ENCODE results near the gene ALKBH8. TPM values are rescaled to one million over a fixed set of nuclear protein-coding genes. Genes with fewer than 3 reads are reported as not detected.
"Not testable (repeated sequence)": the region's sequence is repeated elsewhere in the genome, so short reads cannot be mapped to it uniquely, and the experiment has no call there.

ALKBH8 gene
- total RNA-seq, 1 experiment from 2014 or later = 9.1 TPM

DNA sequence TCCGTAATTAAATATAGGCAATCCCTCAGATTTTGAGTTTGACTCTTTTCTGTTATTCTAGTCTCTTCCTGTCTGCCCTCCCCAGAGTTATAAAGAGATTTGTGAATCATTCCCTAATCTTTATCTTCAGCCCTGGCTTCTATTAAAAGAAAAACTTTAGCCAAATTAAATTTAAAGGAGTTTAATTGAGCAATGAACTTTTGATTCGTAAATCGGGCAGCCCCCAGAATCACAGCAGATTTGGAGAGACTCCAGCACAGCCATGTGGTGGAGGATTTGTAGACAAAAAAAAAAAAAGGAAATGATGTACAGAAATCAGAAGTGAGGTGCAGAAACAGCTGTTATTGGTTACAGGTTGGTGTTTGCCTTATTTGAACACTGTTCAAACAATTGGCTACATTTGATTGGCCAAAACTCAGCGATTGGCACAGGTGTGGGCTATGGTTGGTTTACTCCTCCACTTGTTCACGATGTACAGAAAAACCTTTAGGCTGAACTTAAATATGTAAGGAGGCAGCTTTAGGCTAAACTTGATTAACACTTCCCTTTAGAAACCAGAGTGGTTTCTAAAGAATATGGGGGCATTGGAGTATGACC lies 2.3 kb upstream of the ALKBH8 start:
- TF ChIP-seq, protein P1, sequence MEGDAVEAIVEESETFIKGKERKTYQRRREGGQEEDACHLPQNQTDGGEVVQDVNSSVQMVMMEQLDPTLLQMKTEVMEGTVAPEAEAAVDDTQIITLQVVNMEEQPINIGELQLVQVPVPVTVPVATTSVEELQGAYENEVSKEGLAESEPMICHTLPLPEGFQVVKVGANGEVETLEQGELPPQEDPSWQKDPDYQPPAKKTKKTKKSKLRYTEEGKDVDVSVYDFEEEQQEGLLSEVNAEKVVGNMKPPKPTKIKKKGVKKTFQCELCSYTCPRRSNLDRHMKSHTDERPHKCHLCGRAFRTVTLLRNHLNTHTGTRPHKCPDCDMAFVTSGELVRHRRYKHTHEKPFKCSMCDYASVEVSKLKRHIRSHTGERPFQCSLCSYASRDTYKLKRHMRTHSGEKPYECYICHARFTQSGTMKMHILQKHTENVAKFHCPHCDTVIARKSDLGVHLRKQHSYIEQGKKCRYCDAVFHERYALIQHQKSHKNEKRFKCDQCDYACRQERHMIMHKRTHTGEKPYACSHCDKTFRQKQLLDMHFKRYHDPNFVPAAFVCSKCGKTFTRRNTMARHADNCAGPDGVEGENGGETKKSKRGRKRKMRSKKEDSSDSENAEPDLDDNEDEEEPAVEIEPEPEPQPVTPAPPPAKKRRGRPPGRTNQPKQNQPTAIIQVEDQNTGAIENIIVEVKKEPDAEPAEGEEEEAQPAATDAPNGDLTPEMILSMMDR (IDR thresholded peaks at IDR 0.05) = no peak
- TF ChIP-seq, protein P2, sequence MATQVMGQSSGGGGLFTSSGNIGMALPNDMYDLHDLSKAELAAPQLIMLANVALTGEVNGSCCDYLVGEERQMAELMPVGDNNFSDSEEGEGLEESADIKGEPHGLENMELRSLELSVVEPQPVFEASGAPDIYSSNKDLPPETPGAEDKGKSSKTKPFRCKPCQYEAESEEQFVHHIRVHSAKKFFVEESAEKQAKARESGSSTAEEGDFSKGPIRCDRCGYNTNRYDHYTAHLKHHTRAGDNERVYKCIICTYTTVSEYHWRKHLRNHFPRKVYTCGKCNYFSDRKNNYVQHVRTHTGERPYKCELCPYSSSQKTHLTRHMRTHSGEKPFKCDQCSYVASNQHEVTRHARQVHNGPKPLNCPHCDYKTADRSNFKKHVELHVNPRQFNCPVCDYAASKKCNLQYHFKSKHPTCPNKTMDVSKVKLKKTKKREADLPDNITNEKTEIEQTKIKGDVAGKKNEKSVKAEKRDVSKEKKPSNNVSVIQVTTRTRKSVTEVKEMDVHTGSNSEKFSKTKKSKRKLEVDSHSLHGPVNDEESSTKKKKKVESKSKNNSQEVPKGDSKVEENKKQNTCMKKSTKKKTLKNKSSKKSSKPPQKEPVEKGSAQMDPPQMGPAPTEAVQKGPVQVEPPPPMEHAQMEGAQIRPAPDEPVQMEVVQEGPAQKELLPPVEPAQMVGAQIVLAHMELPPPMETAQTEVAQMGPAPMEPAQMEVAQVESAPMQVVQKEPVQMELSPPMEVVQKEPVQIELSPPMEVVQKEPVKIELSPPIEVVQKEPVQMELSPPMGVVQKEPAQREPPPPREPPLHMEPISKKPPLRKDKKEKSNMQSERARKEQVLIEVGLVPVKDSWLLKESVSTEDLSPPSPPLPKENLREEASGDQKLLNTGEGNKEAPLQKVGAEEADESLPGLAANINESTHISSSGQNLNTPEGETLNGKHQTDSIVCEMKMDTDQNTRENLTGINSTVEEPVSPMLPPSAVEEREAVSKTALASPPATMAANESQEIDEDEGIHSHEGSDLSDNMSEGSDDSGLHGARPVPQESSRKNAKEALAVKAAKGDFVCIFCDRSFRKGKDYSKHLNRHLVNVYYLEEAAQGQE (IDR thresholded peaks at IDR 0.05; ENCODE audit: insufficient read depth in 1 of 2, low read depth in 2 of 2, low read length in 1 of 2) = no peak
- TF ChIP-seq TCF7L2 (IDR thresholded peaks at IDR 0.05; ENCODE audit: low read depth, low read length) (no peak), SIN3A (IDR thresholded peaks at IDR 0.05; ENCODE audit: borderline replicate concordance, insufficient read depth, low read depth, low read length) (no peak), POLR2AphosphoS5 (IDR thresholded peaks at IDR 0.05; ENCODE audit: low read depth, low read length) (no peak)

DNA sequence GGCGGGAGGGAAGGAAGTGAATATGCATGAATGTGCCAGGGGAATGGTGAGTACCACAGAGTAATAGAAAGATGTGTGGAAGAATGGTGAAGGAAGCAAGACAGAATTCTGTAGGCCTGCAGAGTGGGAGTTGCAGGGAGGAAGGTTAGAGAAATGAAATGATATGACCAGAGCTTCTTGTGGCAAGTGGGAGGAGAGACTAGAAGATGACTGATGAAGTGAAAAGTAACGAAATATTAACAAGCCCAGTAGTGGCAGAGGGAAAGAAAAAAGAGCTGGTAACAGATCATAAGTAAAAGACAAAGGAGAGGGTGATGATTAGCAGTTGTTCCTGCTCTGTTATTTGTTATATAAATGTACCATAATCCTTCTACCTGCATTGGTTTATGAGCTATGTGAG lies 1.0 kb upstream of the ALKBH8 start:
- in situ Hi-C loops (cut with HindIII; ENCODE audit: low pct_unique_long_range_greater_than_20kb, low sequenced_read_pairs) = no loop called here
- Histone ChIP-seq H3K36me3 (ENCODE audit: control insufficient read depth, insufficient read depth, low read length) (no peaks in the 10 kb centered on the region), H3K27ac (ENCODE audit: low read length) (no peak overlapping the region), H3K9me3 (ENCODE audit: control insufficient read depth, insufficient read depth, low read depth, low read length) (no peaks in the 10 kb centered on the region), H3K4me3 (ENCODE audit: low read depth in 2 of 2, low read length in 2 of 2) (no peak overlapping the region), H3K27me3 (ENCODE audit: control insufficient read depth, insufficient read depth, low read length) (no peaks in the 10 kb centered on the region), H3K4me1 (ENCODE audit: control insufficient read depth, insufficient read depth, low read length) (peaks cover 30% of the 10 kb centered on the region)
- TF ChIP-seq, protein P2 (IDR thresholded peaks at IDR 0.05; ENCODE audit: insufficient read depth in 1 of 2, low read depth in 2 of 2, low read length in 1 of 2) = no peak
- TF ChIP-seq, protein P1 (IDR thresholded peaks at IDR 0.05) = no peak
- no peak for TF ChIP-seq TCF7L2 (IDR thresholded peaks at IDR 0.05; ENCODE audit: low read depth, low read length)
- CTCF ChIA-PET = interaction anchor here (0.5 kb wide), 1 partner anchor 263 kb away, joined by 3 read pairs; no protein-coding TSS in a partner anchor
- BruUV-seq (replicated peaks) = no TSS peak
- DNase-seq (ENCODE audit: low read depth, low spot score) (no peak), ATAC-seq (no peak)
- intact Hi-C loops (cut with micrococcal nuclease; ENCODE audit: unreplicated experiment) = no loop called here
- POLR2A ChIA-PET = no interaction called here

More for the DNA sequence above, 2.3 kb upstream of the ALKBH8 start:
- Histone ChIP-seq H3K27me3 (ENCODE audit: control insufficient read depth, insufficient read depth, low read length) (no peaks in the 10 kb centered on the region), H3K4me3 (ENCODE audit: low read depth in 2 of 2, low read length in 2 of 2) (no peak overlapping the region), H3K4me1 (ENCODE audit: control insufficient read depth, insufficient read depth, low read length) (peaks cover 21% of the 10 kb centered on the region), H3K9me3 (ENCODE audit: control insufficient read depth, insufficient read depth, low read depth, low read length) (no peaks in the 10 kb centered on the region), H3K36me3 (ENCODE audit: control insufficient read depth, insufficient read depth, low read length) (no peaks in the 10 kb centered on the region), H3K27ac (ENCODE audit: low read length) (no peak overlapping the region)
- no peak for ATAC-seq
- DNase-seq (ENCODE audit: low read depth, low spot score) = no peak
- ChIA-PET CTCF (no interaction called here), POLR2A (no interaction called here)
- in situ Hi-C loops (cut with HindIII; ENCODE audit: low pct_unique_long_range_greater_than_20kb, low sequenced_read_pairs) = no loop called here
- no TSS peak for BruUV-seq (replicated peaks)
- intact Hi-C loops (cut with micrococcal nuclease; ENCODE audit: unreplicated experiment) = no loop called here

DNA sequence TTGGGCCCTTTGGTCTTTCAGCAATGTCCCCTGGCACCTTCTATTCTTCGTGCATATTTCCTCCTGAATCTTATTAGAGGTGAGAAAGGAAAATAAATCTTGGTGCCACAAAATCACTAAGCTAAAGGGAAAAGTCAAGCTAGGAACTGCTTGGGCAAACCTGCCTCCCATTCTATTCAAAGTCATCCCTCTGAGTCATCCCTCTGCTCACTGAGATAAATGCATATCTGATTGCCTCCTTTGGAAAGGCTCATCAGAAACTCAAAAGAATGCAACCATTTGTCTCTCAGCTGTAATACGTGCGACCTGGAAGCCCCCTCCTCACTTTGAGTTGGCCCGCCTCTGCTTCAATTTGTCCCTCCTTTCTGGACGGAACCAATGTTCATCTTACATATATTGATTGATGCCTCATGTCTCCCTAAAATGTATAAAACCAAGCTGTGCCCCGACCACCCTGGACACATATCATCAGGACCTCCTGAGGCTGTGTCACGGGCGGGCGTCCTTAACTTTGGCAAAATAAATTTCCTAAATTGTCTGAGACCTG lies 493 bp upstream of the ALKBH8 start:
- H3K9me3 ChIP-seq (ENCODE audit: control insufficient read depth, insufficient read depth, low read depth, low read length); BruUV-seq (replicated peaks); POLR2A ChIA-PET; H3K36me3 ChIP-seq (ENCODE audit: control insufficient read depth, insufficient read depth, low read length); H3K27me3 ChIP-seq (ENCODE audit: control insufficient read depth, insufficient read depth, low read length); ATAC-seq; intact Hi-C loops (cut with micrococcal nuclease; ENCODE audit: unreplicated experiment); in situ Hi-C loops (cut with HindIII; ENCODE audit: low pct_unique_long_range_greater_than_20kb, low sequenced_read_pairs); DNase-seq (ENCODE audit: low read depth, low spot score); CTCF ChIA-PET: not testable (repeated sequence)
- peak overlapping the region; percentile 94 for H3K27ac ChIP-seq (ENCODE audit: low read length)
- peaks cover 32% of the 10 kb centered on the region for H3K4me1 ChIP-seq (ENCODE audit: control insufficient read depth, insufficient read depth, low read length)
- peak overlapping the region; percentile 84 to 88 for H3K4me3 ChIP-seq (ENCODE audit: low read depth in 2 of 2, low read length in 2 of 2)

Measured in Panc1 (cell line).